IMR-90 (cell line): ENCODE data around the gene KIR3DL1. TPM values are rescaled to one million over a fixed set of nuclear protein-coding genes. Genes with fewer than 3 reads are reported as not detected.
"Not testable (repeated sequence)": the region's sequence is repeated elsewhere in the genome, so short reads cannot be mapped to it uniquely, and the experiment has no call there.

ENCODE experiments used
- ATAC-seq: fragments of 200-7000 bp; cut with Tn5 transposase; 2 replicates; pipeline ENCODE4 v1.9.1; 2020; ENCODE audit warnings: low read depth, mild to moderate bottlenecking, moderate library complexity
- Bru-seq: library from RNA; stranded (reverse); fragments of 400-500 nt; gene quantifications from one replicate; lab custom pipeline; 2021; lab: Mats Ljungman, UMichigan
- BruChase-seq, 2 experiments: library from RNA; stranded (reverse); fragments of 400-500 nt; gene quantifications; one replicate each; lab custom pipeline; 2021; lab: Mats Ljungman, UMichigan
- BruUV-seq: library from RNA; stranded (reverse); fragments of 400-500 nt; replicated peaks from 2 replicates; lab custom pipeline; 2021; lab: Mats Ljungman, UMichigan
- CTCF ChIA-PET: fragments of 300-600 bp; formaldehyde crosslinking; extraction: SDS; loops from one replicate; lab custom pipeline; 2021; ENCODE audit warnings: antibody characterized with exemption; lab: Yijun Ruan, JAX
- POLR2A ChIA-PET: fragments of 300-600 bp; sonication (Branson Sonifier 250); formaldehyde crosslinking; loops from one replicate; lab custom pipeline; 2022; ENCODE audit warnings: antibody characterized with exemption; ENCODE audit not compliant: unreplicated experiment; lab: Charles Lee
- DNase-seq: peaks from one replicate; pipeline ENCODE4 v3.0.0; 2013
- H2AFZ ChIP-seq: replicated peaks from 2 replicates; pipeline ENCODE3; 2013; ENCODE audit warnings: low read length, mild to moderate bottlenecking; ENCODE audit not compliant: poor library complexity
- H2AK5ac ChIP-seq: 2 replicates; pipeline ENCODE4 v1.6.1; 2013; ENCODE audit warnings: low read depth, low read length, inconsistent platforms
- H2AK9ac ChIP-seq: replicated peaks from 2 replicates; pipeline ENCODE3; 2013; ENCODE audit warnings: mild to moderate bottlenecking, low read depth, low read length, moderate library complexity; ENCODE audit not compliant: poor library complexity
- H2BK120ac ChIP-seq: 2 replicates; pipeline ENCODE4 v1.6.1; 2013; ENCODE audit warnings: low read depth, low read length, inconsistent platforms
- H2BK15ac ChIP-seq: 3 replicates; pipeline ENCODE4 v1.6.1; 2013; ENCODE audit warnings: low read depth, low read length, inconsistent platforms
- H2BK20ac ChIP-seq: 2 replicates; pipeline ENCODE4 v1.6.1; 2013; ENCODE audit warnings: low read depth, mild to moderate bottlenecking, inconsistent platforms, low read length, moderate library complexity
- H2BK5ac ChIP-seq: 2 replicates; pipeline ENCODE4 v1.6.1; 2013; ENCODE audit warnings: mild to moderate bottlenecking, low read depth, low read length, inconsistent platforms; ENCODE audit not compliant: poor library complexity, severe bottlenecking
- H3K14ac ChIP-seq: replicated peaks from 2 replicates; pipeline ENCODE4 v1.6.1; 2013; ENCODE audit warnings: low read depth, low read length, inconsistent platforms
- H3K18ac ChIP-seq: 2 replicates; pipeline ENCODE4 v1.6.1; 2013; ENCODE audit warnings: low read depth, low read length, control low read depth
- H3K23ac ChIP-seq: 2 replicates; pipeline ENCODE4 v1.6.1; 2013; ENCODE audit warnings: low read depth, low read length, inconsistent platforms
- H3K27ac ChIP-seq: 2 replicates; pipeline ENCODE4 v1.5.1; 2013; ENCODE audit warnings: mild to moderate bottlenecking, control low read depth, low read length; ENCODE audit not compliant: insufficient read depth
- H3K27me3 ChIP-seq: 2 replicates; pipeline ENCODE4 v1.6.1; 2013; ENCODE audit warnings: low read length; ENCODE audit not compliant: control insufficient read depth, insufficient read depth
- H3K36me3 ChIP-seq: 2 replicates; pipeline ENCODE4 v1.6.1; 2013; ENCODE audit warnings: low read length, mixed read lengths; ENCODE audit not compliant: control insufficient read depth, insufficient read depth
- H3K4ac ChIP-seq: 2 replicates; pipeline ENCODE4 v1.6.1; 2013; ENCODE audit warnings: low read depth, low read length, inconsistent platforms
- H3K4me1 ChIP-seq: 2 replicates; pipeline ENCODE4 v1.6.1; 2013; ENCODE audit warnings: low read length, mixed read lengths; ENCODE audit not compliant: control insufficient read depth, insufficient read depth
- H3K4me2 ChIP-seq: 2 replicates; pipeline ENCODE4 v1.6.1; 2013; ENCODE audit warnings: low read depth, mild to moderate bottlenecking, control low read depth, low read length, moderate library complexity
- H3K4me3 ChIP-seq: 2 replicates; pipeline ENCODE4 v1.5.1; 2013; ENCODE audit warnings: low read depth, mild to moderate bottlenecking, control low read depth, low read length, moderate library complexity; ENCODE audit not compliant: insufficient read depth
- H3K56ac ChIP-seq: 2 replicates; pipeline ENCODE4 v1.6.1; 2013; ENCODE audit warnings: low read length, inconsistent platforms; ENCODE audit not compliant: insufficient read depth; ENCODE audit errors: extremely low read depth
- H3K79me1 ChIP-seq, 2 experiments: 2 replicates each; pipeline ENCODE4 v1.6.1; 2013; ENCODE audit warnings: low read length in 2 of 2, inconsistent platforms in 1 of 2, low read depth in 1 of 2
- H3K9ac ChIP-seq: 2 replicates; pipeline ENCODE4 v1.6.1; 2013; ENCODE audit warnings: low read depth, low read length, control low read depth
- H3K9me1 ChIP-seq: 2 replicates; pipeline ENCODE4 v1.6.1; 2013; ENCODE audit warnings: low read length, inconsistent platforms; ENCODE audit not compliant: insufficient read depth
- H3K9me3 ChIP-seq: 2 replicates; pipeline ENCODE4 v1.6.1; 2013; ENCODE audit warnings: low read length; ENCODE audit not compliant: control insufficient read depth, insufficient read depth
- H4K20me1 ChIP-seq: 2 replicates; pipeline ENCODE4 v1.6.1; 2013; ENCODE audit warnings: low read length, inconsistent platforms; ENCODE audit not compliant: insufficient read depth
- H4K5ac ChIP-seq: 2 replicates; pipeline ENCODE4 v1.6.1; 2013; ENCODE audit warnings: mild to moderate bottlenecking, low read depth, low read length, control low read depth
- H4K8ac ChIP-seq, 2 experiments: 2 replicates each; pipeline ENCODE4 v1.6.1; 2013; ENCODE audit warnings: low read depth in 2 of 2, low read length in 2 of 2, control low read depth in 1 of 2, inconsistent platforms in 1 of 2
- H4K91ac ChIP-seq: 2 replicates; pipeline ENCODE4 v1.6.1; 2013; ENCODE audit warnings: low read depth, low read length, inconsistent platforms; ENCODE audit not compliant: insufficient read depth
- WGBS, 2 experiments: methylation state at CpG; one replicate each; pipeline versions ENCODE4 v1.1.5 to v1.1.7; 2013; ENCODE audit warnings: missing lambda C conversion rate in 2 of 2; ENCODE audit not compliant: insufficient read length in 1 of 2; ENCODE audit errors: extremely low coverage in 2 of 2; 5-methylcytosine and 5-hydroxymethylcytosine counted together
- dilution Hi-C: fragments of 300-500 bp; cut with HindIII; formaldehyde crosslinking; loops from one replicate; pipeline ENCODE4 v1.14.3; 2018; ENCODE audit warnings: low sequenced_read_pairs; ENCODE audit not compliant: unreplicated experiment
- in situ Hi-C: fragments of 300-500 bp; cut with MboI; formaldehyde crosslinking; loops from 3 replicates; pipeline ENCODE4 v1.14.3; 2019; ENCODE audit warnings: low sequenced_read_pairs, inconsistent platforms, mixed read lengths
- intact Hi-C: fragments of 100-400 bp; cut with micrococcal nuclease; formaldehyde crosslinking; loops from 2 replicates; pipeline ENCODE4 v1.10.0; 2022
- long read RNA-seq: library from polyadenylated mRNA; unstranded; transcript quantifications from one replicate; pipeline ENCODE4 v2.0.0, GENCODE V29; 2021; ENCODE audit not compliant: unreplicated experiment
- polyA plus RNA-seq, 3 experiments: library from polyadenylated mRNA; depleted of rRNA; stranded (reverse); fragments of >200 nt; gene quantifications; 2 replicates each; pipeline ENCODE4 v1.2.3, GENCODE V29; 2012; ENCODE audit warnings: low replicate concordance in 1 of 3
- total RNA-seq: library from RNA; depleted of rRNA; stranded (reverse); fragments of >200 nt; gene quantifications from 2 replicates; pipeline ENCODE4 v1.2.3, GENCODE V29; 2012; rRNA removed

Gene KIR3DL1
- total RNA-seq (not detected in 2 replicates), polyA plus RNA-seq (2012; rRNA removed) (not detected in 2 replicates), Bru-seq, nascent RNA (not detected), BruChase-seq, experiment 1, labeled RNA remaining after a 6-hour chase (not detected), BruChase-seq, experiment 2, labeled RNA remaining after a 2-hour chase (not detected)
- not detected in 2 replicates for polyA plus RNA-seq (2012; cell fraction: cytosol; rRNA removed)
- not detected in 2 replicates for polyA plus RNA-seq (2012; cell fraction: nucleus; rRNA removed; ENCODE audit: low replicate concordance)
- long read RNA-seq: 0 reads

- H3K9ac ChIP-seq, H3K4me1 ChIP-seq, H3K36me3 ChIP-seq, H3K18ac ChIP-seq, CTCF ChIA-PET, BruUV-seq, H2BK20ac ChIP-seq, H3K27ac ChIP-seq, H4K8ac ChIP-seq, H3K79me1 ChIP-seq, dilution Hi-C loops, H2BK5ac ChIP-seq, H2AFZ ChIP-seq, H3K9me1 ChIP-seq, H4K5ac ChIP-seq, DNase-seq, H4K20me1 ChIP-seq, H3K56ac ChIP-seq, H2BK120ac ChIP-seq, H3K14ac ChIP-seq, H4K91ac ChIP-seq, H2BK15ac ChIP-seq, in situ Hi-C loops, H2AK9ac ChIP-seq, POLR2A ChIA-PET, H3K4me2 ChIP-seq, H3K23ac ChIP-seq, H3K27me3 ChIP-seq, ATAC-seq, H3K4me3 ChIP-seq, H3K4ac ChIP-seq, intact Hi-C loops, H2AK5ac ChIP-seq: not testable (repeated sequence)
- no CpG with 5 or more reads among the region's 17 CpGs for WGBS, 2 experiments
- H3K9me3 ChIP-seq: peaks cover 31% of the 10 kb centered on the region
Observed at GRCh38 chr19:54816251-54816650, at the start of gene KIR3DL1. Gene KIR3DL1, plus strand, starts transcription at chr19:54816468.

DNA sequence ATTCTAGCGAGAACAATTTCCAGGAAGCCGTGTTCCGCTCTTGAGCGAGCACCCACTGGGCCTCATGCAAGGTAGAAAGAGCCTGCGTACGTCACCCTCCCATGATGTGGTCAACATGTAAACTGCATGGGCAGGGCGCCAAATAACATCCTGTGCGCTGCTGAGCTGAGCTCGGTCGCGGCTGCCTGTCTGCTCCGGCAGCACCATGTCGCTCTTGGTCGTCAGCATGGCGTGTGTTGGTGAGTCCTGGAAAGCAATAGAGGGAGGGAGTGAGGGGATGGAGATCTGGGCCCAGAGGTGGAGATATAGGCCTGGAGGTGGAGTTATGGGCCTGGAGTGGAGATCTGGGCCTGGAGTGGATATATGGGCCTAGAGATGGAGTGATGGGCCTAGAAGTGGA is 46.6 kb upstream of the KIR3DL1 start, which contains the start of gene KIR2DL1:
Gene KIR2DL1 (plus strand): TSS at position 148 of the 400 bp plus-strand sequence. CDS start 58 bp downstream, at position 206.
- H3K9me3 ChIP-seq, H4K91ac ChIP-seq, H3K4ac ChIP-seq, H3K23ac ChIP-seq, H4K8ac ChIP-seq, H3K27me3 ChIP-seq, ATAC-seq, H3K9ac ChIP-seq, BruUV-seq, H3K27ac ChIP-seq, H2BK20ac ChIP-seq, in situ Hi-C loops, POLR2A ChIA-PET, H3K4me2 ChIP-seq, H3K4me1 ChIP-seq, H3K79me1 ChIP-seq, H3K9me1 ChIP-seq, intact Hi-C loops, H3K18ac ChIP-seq, H4K5ac ChIP-seq, H3K36me3 ChIP-seq, H3K4me3 ChIP-seq, H2BK5ac ChIP-seq, H2AFZ ChIP-seq, H4K20me1 ChIP-seq, H2AK9ac ChIP-seq, H3K56ac ChIP-seq, H2BK120ac ChIP-seq, H3K14ac ChIP-seq, CTCF ChIA-PET, H2AK5ac ChIP-seq, DNase-seq, dilution Hi-C loops, H2BK15ac ChIP-seq: not testable (repeated sequence)
- no CpG with 5 or more reads among the region's 15 CpGs for WGBS, 2 experiments
